HepG2 (cell line): ENCODE data around the gene SLC35A1. TPM values are rescaled to one million over a fixed set of nuclear protein-coding genes. Genes with fewer than 3 reads are reported as not detected.

ENCODE experiments used
- DPF2 ChIP-seq: sonication (generic); formaldehyde crosslinking; IDR thresholded peaks from 2 replicates; pipeline ENCODE4 v1.4.0; 2020; ENCODE audit warnings: mild to moderate bottlenecking, low read depth, missing genetic modification reagents, borderline replicate concordance
- ELF1 ChIP-seq: sonication (generic); formaldehyde crosslinking; IDR thresholded peaks from 2 replicates; pipeline ENCODE4 v1.4.0; 2020; ENCODE audit warnings: missing genetic modification reagents
- HINFP ChIP-seq: sonication (generic); formaldehyde crosslinking; IDR thresholded peaks from 2 replicates; pipeline ENCODE4 v1.4.0; 2020; ENCODE audit warnings: low read depth, mild to moderate bottlenecking, missing genetic modification reagents
- MAF1 ChIP-seq: sonication (generic); formaldehyde crosslinking; IDR thresholded peaks from 2 replicates; pipeline ENCODE4 v1.5.0; 2020; ENCODE audit warnings: missing genetic modification reagents, borderline replicate concordance
- MTERF4 ChIP-seq: sonication (generic); formaldehyde crosslinking; IDR thresholded peaks from 2 replicates; pipeline ENCODE4 v1.8.0; 2023; ENCODE audit warnings: mild to moderate bottlenecking, missing genetic modification reagents
- NFAT5 ChIP-seq: sonication (generic); formaldehyde crosslinking; IDR thresholded peaks from 2 replicates; pipeline ENCODE4 v1.4.0; 2020; ENCODE audit warnings: missing genetic modification reagents
- NFE2 ChIP-seq: sonication (generic); formaldehyde crosslinking; IDR thresholded peaks from 2 replicates; pipeline ENCODE4 v1.4.0; 2020; ENCODE audit warnings: missing genetic modification reagents
- PCBP2 ChIP-seq: fragments of 200-400 bp; formaldehyde crosslinking; optimal IDR thresholded peaks from 2 replicates; pipeline ENCODE3; 2018; ENCODE audit warnings: low read length, low read depth; ENCODE audit not compliant: poor library complexity, severe bottlenecking
- POGZ ChIP-seq: sonication (generic); formaldehyde crosslinking; IDR thresholded peaks from 2 replicates; pipeline ENCODE4 v1.4.0; 2020; ENCODE audit warnings: mild to moderate bottlenecking, missing genetic modification reagents
- PRDM10 ChIP-seq: sonication (generic); formaldehyde crosslinking; IDR thresholded peaks from 2 replicates; pipeline ENCODE4 v1.4.0; 2020; ENCODE audit warnings: low read depth, missing genetic modification reagents
- TIGD3 ChIP-seq: sonication (generic); formaldehyde crosslinking; IDR thresholded peaks from 2 replicates; pipeline ENCODE4 v1.5.1; 2020; ENCODE audit warnings: mild to moderate bottlenecking, missing genetic modification reagents, borderline replicate concordance
- ZNF331 ChIP-seq: sonication (generic); formaldehyde crosslinking; IDR thresholded peaks from 2 replicates; pipeline ENCODE4 v1.4.0; 2020; ENCODE audit warnings: missing genetic modification reagents
- ZNF598 ChIP-seq: sonication (generic); formaldehyde crosslinking; IDR thresholded peaks from 2 replicates; pipeline ENCODE4 v1.5.1; 2020; ENCODE audit warnings: mild to moderate bottlenecking, missing genetic modification reagents, borderline replicate concordance
- ZNF83 ChIP-seq: sonication (generic); formaldehyde crosslinking; IDR thresholded peaks from 2 replicates; pipeline ENCODE4 v1.4.0; 2020; ENCODE audit warnings: missing genetic modification reagents, mild to moderate bottlenecking, borderline replicate concordance
- polyA plus RNA-seq, 8 experiments: library from polyadenylated mRNA; depleted of rRNA in 3 of 8; stranded (reverse) in 7 of 8; unstranded in 1 of 8; fragments of >200 nt; fragmentation: Illumina TruSeq in 4 of 8; extraction: Trizol in 4 of 8; gene quantifications; 2 replicates each; pipeline versions ENCODE4 v1.2.1 to v1.2.3, GENCODE V29; 2011 to 2016; ENCODE audit warnings: low read depth in 4 of 8, missing spikeins in 1 of 8, mixed read lengths in 1 of 8; ENCODE audit not compliant: insufficient read depth in 1 of 8
- total RNA-seq, 5 experiments: library from RNA; depleted of rRNA; stranded (reverse); fragments of >200 nt; fragmentation: Illumina TruSeq; extraction: Trizol; gene quantifications; 2 replicates each; pipeline ENCODE4 v1.2.3, GENCODE V29; 2016; ENCODE audit warnings: low read depth in 1 of 5

The SLC35A1 gene
- total and polyA plus RNA-seq, 2 of the 13 experiments (the other 11 are each of a cell fraction or from before 2014, with no cell fraction given) = 24.8 to 25.1 TPM

GRCh38 chr6:87472525-87473418, at the start of gene SLC35A1 (continued):
- TF ChIP-seq PRDM10 (CRISPR knock-in tag) (peak; percentile 77; the same call in 1 of the 2 replicates), TIGD3 (CRISPR knock-in tag) (0 out of 2 replicates have a peak, but pooled peaks have one; percentile 9), PCBP2 (no peak), NFAT5 (CRISPR knock-in tag) (peak; percentile 87), DPF2 (CRISPR knock-in tag) (no peak), MAF1 (0 out of 2 replicates have a peak, but pooled peaks have one; percentile 87), HINFP (CRISPR knock-in tag) (no peak), NFE2 (CRISPR knock-in tag) (no peak), ZNF598 (peak; percentile 47; the same call in 1 of the 2 replicates), ELF1 (CRISPR knock-in tag) (peak; percentile 93), MTERF4 (CRISPR knock-in tag) (peak; percentile 77; the same call in 1 of the 2 replicates), POGZ (peak; percentile 91), ZNF83 (CRISPR knock-in tag) (no peak; the same call in 1 of the 2 replicates), ZNF331 (CRISPR knock-in tag) (peak; percentile 59)
